GM15510 (cell line): ENCODE measurements around the gene FAM78A.

ENCODE experiments used
- POLR2A ChIP-seq: IDR thresholded peaks from 3 replicates; pipeline ENCODE4 v1.6.1; 2011; ENCODE audit warnings: borderline replicate concordance; ENCODE audit not compliant: insufficient read length; ENCODE audit errors: extremely low read depth

Gene FAM78A

DNA sequence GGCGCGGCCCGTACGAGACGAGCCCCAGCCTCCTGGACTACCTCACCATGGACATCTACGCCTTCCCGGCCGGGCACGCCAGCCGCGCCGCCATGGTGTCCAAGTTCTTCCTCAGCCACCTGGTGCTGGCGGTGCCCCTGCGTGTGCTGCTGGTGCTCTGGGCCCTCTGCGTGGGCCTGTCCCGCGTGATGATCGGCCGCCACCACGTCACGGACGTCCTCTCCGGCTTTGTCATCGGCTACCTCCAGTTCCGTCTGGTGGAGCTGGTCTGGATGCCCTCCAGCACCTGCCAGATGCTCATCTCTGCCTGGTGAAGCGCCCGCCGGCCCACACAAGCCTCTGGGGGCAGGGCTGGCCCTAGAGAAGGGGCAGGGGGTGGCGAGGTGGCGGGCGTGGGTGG is 31.7 kb upstream of the FAM78A start:
- TF ChIP-seq POLR2A = no peak

- TF ChIP-seq POLR2A = no peak
Measured at GRCh38 chr9:131306397-131307004, 30.2 kb upstream of the FAM78A start.

DNA sequence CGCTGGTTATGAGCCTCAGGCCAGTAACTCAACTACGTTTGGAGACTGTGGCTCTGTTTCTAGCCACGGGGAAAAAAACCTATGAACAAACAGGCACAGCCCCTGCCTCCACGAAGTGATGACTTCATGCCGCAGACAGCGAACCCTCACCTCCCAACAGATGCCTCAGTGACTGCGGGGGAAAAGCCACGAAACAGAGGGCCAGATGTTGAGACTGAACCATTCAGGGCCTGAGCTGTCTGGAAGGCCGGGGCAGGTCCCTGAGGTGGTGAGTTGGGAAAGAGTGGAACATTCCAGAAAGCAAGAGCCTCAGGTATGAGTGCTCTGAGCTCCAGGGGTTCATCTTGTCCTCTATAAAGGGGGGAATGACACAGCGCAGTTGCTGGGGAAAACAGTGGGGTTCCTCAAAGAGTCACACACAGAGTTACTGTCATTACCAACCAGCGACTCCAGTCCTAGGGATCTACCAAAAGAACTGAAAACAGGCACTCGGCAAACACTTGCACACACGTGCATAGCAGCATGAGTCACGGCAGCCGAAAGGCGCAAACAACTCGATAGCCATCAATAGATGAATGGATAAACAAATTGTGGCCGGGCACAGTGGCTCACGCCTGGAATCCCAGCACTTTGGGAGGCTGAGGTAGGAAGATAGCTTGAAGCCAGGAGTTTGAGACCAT is 28.5 kb upstream of the FAM78A start:
- TF ChIP-seq POLR2A = no peak

GRCh38 chr9:131303381-131304321 is 27.3 kb upstream of the FAM78A start:
- TF ChIP-seq POLR2A = no peak

GRCh38 chr9:131302244-131303075 is 26.1 kb upstream of the FAM78A start:
- no peak for TF ChIP-seq POLR2A

DNA sequence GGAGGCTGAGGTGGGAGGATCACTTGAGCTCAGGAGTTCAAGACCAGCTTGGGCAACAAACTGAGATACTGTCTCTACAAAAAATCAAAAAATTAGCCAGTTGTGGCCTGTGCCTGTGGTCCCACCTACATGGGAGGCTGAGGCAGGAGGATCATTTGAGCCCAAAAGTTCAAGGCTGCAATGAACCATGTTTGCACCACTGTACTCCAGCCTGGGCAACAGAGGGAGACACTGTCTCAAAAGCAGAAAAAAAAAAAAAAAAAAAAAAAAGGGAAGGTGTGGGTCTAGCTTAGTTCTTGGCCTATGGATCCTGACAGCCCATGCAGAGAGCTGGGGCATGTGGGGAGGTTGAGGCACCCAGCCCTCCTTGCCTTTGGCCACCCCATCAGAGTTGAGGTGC is 24.1 kb upstream of the FAM78A start:
- no peak for TF ChIP-seq POLR2A

- no peak for TF ChIP-seq POLR2A
Measured at GRCh38 chr9:131299961-131300347, 23.6 kb upstream of the FAM78A start.

DNA sequence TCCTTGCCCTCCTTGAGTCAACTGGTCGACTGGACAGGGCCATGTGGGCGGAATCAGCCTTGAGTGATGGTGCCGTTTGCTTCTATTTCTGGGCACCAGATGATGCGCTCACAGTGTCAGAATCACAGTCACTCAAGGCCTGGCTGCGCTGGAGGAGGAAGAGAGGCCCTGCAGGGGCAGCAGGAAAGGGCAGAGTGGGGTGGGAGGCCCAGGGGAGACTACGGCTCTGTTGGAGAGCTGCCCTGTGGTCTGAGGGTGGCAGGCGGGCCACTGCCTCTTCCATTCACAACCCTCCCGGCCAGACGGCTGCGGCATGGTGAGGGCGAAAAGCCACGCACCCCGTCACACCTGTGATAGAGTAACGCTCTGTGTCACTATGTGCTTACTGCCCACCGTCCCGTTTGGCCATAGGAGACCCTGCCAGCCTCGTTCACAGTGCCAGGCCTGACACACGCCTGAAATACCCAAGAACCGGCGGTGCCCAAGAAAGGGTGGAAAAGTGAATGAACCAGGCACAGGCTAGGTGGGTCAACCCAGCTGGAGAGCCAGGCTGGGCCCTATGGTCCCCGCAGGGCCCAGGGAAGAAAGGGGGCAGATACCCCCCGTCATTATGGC is 23.1 kb upstream of the FAM78A start:
- no peak for TF ChIP-seq POLR2A

- no peak for TF ChIP-seq POLR2A
Measured at GRCh38 chr9:131298816-131299215, 22.5 kb upstream of the FAM78A start.

DNA sequence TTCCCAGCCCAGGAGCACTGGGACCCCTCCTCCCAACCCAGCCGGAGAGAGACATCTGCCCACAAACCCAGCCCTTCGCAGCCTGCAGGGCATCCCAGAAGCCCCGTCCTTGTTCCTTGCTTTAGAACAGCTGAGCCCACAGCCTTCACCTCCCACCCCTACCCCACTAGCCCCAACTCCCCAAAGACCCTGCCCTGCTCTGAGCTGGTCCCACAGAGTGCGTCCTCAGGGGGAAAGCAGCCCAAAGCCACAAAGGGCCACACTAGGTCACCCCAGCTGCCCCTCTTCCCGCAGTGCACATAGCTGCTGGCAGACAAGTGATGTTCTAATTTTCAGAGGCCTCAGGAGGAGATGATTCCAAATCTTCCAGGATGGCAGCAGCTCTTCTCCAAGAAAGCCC is 22.0 kb upstream of the FAM78A start:
- TF ChIP-seq POLR2A = no peak

- no peak for TF ChIP-seq POLR2A
Measured at GRCh38 chr9:131297903-131298302, 21.6 kb upstream of the FAM78A start.

DNA sequence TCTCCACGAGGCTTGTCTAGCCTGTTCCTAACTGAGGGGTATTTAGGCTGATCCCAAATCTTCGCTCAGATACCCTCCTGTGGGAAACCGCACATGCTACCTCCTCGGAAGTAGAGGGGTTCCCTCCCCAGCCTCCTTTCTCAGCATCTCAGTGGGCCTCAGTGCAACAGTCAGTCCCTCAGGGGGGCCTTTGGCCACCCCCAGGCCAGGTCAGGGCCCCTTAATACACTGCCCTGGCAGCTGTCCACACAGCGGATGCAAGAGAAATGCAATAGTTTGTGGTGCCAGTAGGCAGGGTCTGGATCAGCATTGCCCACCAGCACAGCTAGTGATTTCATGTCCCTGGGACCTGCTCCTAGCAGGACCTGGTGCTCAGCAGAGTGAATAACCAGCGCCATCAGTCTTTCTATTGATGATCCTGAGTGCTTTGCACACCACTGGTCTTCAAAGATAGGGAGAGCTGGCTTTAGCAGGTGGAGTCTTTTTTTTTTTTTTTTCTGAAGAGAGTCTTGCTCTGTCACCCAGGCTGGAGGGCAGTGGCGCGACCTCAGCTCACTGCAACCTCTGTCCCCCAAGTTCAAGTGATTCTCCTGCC is 20.7 kb upstream of the FAM78A start:
- TF ChIP-seq POLR2A = no peak

GRCh38 chr9:131296460-131296859 is 20.1 kb upstream of the FAM78A start:
- no peak for TF ChIP-seq POLR2A

- no peak for TF ChIP-seq POLR2A
Measured at GRCh38 chr9:131292937-131293336, 16.6 kb upstream of the FAM78A start.
